ENCODE results near the gene HDAC3.

The HDAC3 gene

DNA sequence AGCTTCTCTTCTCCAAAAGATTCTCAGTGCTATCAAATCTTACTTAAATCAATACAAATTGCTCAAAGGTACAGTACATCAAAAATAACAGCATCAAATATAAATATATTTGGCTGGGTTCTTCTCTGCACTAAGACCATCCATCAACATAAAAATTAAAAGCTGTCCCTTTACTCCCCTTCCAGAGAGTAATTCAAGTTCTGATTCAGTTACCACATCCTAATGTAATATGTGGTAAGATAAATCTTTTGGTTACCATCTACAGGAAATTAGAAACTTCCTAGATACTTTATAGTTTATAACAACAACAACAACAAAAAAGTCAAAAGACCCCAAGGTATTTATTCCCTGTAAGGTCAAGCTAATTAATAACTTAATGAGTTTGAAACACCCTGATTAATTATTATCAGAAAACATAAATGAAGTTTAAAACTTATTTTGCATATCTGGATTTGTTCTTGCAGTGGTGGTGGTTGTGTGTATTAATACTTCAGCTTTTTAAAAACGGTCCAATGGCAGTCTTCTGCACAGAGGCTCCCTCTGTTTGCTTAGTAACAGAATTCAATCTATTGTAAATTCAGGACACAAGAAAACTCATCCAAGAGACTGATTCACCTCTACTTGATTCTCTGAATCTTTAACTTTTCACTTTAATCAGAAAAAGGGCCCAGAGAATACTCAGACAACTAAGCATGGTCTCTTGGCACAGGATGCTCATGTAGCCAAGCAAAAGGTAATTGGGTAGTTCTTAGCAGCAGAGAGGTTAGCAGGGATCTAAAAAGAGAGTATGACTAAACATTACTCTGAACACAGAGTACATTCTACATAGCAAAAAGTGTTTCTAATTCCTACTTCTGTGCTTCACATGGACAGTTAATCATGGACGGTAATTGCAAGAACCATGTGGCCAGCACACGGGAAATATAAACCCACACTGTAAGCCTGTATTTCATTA lies 38.0 kb downstream of the HDAC3 start:
- no peak for DNase-seq

DNA sequence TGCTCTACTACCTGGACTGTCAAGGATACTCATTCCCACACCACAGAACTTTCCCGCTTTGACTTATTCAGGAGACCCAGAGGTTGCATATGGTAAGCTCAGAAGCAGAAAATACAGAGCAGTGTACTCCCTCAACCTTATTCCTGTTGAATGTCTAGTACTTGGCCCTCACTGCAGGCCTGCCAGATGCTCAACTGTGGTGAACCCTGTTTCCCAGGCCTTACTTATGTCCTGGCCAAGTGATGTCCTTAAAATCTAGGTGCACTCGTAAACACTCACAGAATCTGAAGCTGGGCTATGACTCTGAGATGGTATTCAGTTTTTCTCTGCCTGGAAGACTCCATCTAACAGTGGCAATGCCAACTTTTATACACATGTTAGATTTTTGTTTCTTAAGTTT lies 38.8 kb downstream of the HDAC3 start:
- DNase-seq: no peak

GRCh38 chr5:141597394-141597793 lies 39.3 kb downstream of the HDAC3 start:
- no peak for DNase-seq

- DNase-seq: no peak
These were observed 39.8 kb downstream of the HDAC3 start for GRCh38 chr5:141596867-141597266.

GRCh38 chr5:141590127-141590526 lies 46.5 kb downstream of the HDAC3 start:
- DNase-seq: no peak

GRCh38 chr5:141586246-141586645 lies 50.4 kb downstream of the HDAC3 start:
- no peak for DNase-seq

DNA sequence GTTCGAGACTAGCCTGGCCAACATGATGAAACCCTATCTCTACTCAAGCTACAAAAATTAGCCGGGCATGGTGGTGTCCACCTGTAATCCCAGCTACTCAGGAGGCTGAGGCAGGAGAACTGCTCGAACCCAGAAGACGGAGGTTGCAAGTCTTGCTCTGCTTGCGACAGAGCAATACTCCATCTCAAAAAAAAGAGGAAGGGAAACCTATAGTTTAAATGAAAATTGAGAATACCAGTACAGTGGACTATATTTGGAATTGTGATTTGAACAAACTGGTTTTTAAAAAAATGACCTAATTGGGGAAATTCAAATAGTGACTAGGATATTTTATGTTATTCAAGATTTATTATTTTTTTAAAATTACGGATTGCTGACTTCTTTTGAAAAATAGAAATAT lies 51.1 kb downstream of the HDAC3 start:
- DNase-seq: no peak

- DNase-seq: no peak
These were observed 62.5 kb downstream of the HDAC3 start for GRCh38 chr5:141574122-141574510.

- DNase-seq: no peak
These were observed 63.0 kb downstream of the HDAC3 start for GRCh38 chr5:141573489-141574121.

All from NCI-H446 treated with DMSO at 0.1 percent for 48 hours (cell line).